ENCODE results near the gene BUB1B.

BUB1B gene

GRCh38 chr15:40249477-40250303, 88.8 kb downstream of the BUB1B start:
- H3K4me2 ChIP-seq: no peak overlapping the region
- H3K36me3 ChIP-seq: no peaks in the 10 kb centered on the region
- H3K9me3 ChIP-seq (replicated peaks in 1 of 11): no peaks in the 10 kb centered on the region
- peaks cover 5 to 20% (median 13%) of the 10 kb centered on the region in 10 experiments; a peak in 18 of 20 replicates for H3K4me1 ChIP-seq
- H3K27me3 ChIP-seq: peaks cover 45 to 56% (median 52%) of the 10 kb centered on the region in 11 experiments
- TF ChIP-seq Cebpa-rat (IDR thresholded peaks at IDR 0.05): no peak
- no peak overlapping the region for H3K4me3 ChIP-seq
- no peak overlapping the region for H3K9ac ChIP-seq
- peaks cover 0 to 15% (median 0%) of the 10 kb centered on the region in 11 experiments; a peak in 7 of 22 replicates for H4K20me1 ChIP-seq
- H3K27ac ChIP-seq: no peak overlapping the region

DNA sequence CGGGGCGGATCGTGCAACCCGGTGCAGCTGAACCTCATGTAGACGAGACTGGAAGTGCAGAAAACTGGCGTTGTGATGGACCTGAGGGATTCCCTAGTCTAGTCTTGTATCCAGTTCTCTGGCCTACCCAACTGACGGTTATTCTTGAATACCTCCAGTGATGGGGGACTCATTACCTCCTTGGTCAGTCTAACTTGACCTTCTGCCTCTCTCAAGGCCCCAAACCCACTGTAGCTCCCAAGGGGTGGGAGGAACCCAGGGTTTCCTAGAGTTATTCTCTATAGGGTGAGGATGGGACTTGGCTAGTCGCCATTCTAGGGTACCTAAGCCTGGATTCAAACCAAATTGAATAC, 89.4 kb downstream of the BUB1B start:
- H3K36me3 ChIP-seq: no peaks in the 10 kb centered on the region
- peaks cover 5 to 23% (median 13%) of the 10 kb centered on the region in 10 experiments; a peak in 18 of 20 replicates for H3K4me1 ChIP-seq
- peaks cover 50 to 62% (median 57%) of the 10 kb centered on the region in 11 experiments for H3K27me3 ChIP-seq
- no peaks in the 10 kb centered on the region for H3K9me3 ChIP-seq (replicated peaks in 1 of 11)
- no peak overlapping the region for H3K4me2 ChIP-seq
- peaks cover 0 to 15% (median 0%) of the 10 kb centered on the region in 11 experiments; a peak in 8 of 22 replicates for H4K20me1 ChIP-seq
- no peak overlapping the region for H3K27ac ChIP-seq
- TF ChIP-seq Cebpa-rat (IDR thresholded peaks at IDR 0.05): no peak
- H3K9ac ChIP-seq: no peak overlapping the region
- no peak overlapping the region for H3K4me3 ChIP-seq

DNA sequence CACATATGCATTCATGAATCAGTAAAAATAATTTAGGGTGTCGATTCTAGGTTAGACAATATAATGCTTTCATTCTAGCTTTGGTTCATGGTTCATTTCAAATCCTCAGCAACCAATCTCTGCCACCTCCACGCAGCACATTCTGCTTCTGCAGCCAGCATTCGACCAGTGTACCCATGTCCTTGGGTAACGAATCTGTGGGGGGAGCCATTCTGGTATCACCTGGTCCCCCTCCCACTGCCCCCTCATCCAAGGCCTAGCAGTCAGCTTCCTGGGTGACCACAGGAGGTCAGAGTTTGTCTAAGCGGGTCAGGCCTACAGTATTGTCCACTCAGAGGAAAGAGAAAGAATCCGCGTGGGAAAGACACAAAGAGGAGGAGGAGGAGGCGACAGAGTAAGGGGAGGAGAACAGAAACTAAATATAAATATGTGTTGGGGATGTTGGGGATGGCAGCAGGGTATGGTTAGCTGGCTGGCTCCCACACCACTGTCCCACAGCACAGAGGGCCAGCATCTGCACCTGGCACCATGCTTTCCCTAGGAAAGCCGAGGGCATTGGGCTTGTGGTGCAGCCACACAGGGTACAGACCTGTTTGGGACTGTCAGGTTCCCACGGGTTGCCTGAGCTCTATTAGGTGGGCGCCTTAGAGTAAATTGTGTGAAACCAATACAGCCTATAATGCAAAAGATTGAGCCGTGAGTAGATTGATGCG, 90.1 kb downstream of the BUB1B start:
- Histone ChIP-seq H3K27me3 (peaks cover 51 to 64% (median 62%) of the 10 kb centered on the region in 11 experiments), H3K27ac (no peak overlapping the region), H3K4me3 (no peak overlapping the region), H3K9me3 (replicated peaks in 1 of 11) (no peaks in the 10 kb centered on the region), H3K9ac (no peak overlapping the region), H4K20me1 (peaks cover 0 to 15% (median 0%) of the 10 kb centered on the region in 11 experiments; a peak in 8 of 22 replicates), H3K4me2 (no peak overlapping the region), H3K36me3 (no peaks in the 10 kb centered on the region), H3K4me1 (peaks cover 5 to 30% (median 16%) of the 10 kb centered on the region in 10 experiments; a peak in 18 of 20 replicates)
- no peak for TF ChIP-seq Cebpa-rat (IDR thresholded peaks at IDR 0.05)

DNA sequence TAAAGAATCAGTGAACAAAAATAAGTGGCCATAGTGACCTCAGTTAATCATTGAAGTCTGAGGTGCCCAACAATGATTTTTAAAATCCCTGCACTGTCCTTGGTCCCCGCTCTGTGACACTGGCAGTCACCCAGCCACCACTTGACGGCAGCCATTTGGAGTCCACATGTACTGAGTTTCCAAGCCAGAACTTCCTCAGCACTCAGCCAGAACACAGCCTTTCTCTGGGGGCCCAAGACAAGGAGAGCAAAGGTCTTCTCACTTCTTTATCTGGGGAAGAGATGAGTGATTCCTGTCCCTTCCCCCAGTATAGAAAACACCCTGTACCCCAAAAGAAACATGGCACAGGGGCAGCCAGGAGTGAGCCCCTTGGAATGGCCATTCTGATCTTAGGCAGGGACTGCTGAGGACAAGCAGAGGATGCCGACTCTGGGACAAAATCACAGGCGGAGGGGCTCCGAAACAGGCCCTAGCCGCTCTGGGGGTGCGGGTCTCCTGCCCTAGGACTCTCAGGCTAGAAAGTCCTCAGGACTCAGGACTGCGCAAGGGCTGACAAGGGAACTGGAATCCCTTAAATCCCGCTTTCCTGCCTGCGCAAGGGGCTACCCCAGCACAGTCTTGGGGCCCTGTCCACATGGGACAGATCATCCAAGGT, 90.7 kb downstream of the BUB1B start:
- TF ChIP-seq Cebpa-rat (IDR thresholded peaks at IDR 0.05): no peak
- Histone ChIP-seq H3K4me3 (no peak overlapping the region), H3K9ac (no peak overlapping the region), H3K4me2 (no peak overlapping the region), H3K27ac (no peak overlapping the region), H3K4me1 (peaks cover 5 to 34% (median 16%) of the 10 kb centered on the region in 10 experiments; a peak in 18 of 20 replicates), H3K27me3 (peaks cover 51 to 64% (median 62%) of the 10 kb centered on the region in 11 experiments), H3K36me3 (no peaks in the 10 kb centered on the region), H3K9me3 (replicated peaks in 1 of 11) (no peaks in the 10 kb centered on the region), H4K20me1 (peaks cover 0 to 15% (median 0%) of the 10 kb centered on the region in 11 experiments; a peak in 8 of 22 replicates)

- peak overlapping the region in 9 of 11 experiments; percentile 75 to 93 (median 89); a peak in 16 of 22 replicates for H3K4me2 ChIP-seq
- peak overlapping the region in 9 of 10 experiments; percentile 48 to 67 (median 57); a peak in 13 of 20 replicates for H3K4me3 ChIP-seq
- peaks cover 51 to 64% (median 62%) of the 10 kb centered on the region in 11 experiments for H3K27me3 ChIP-seq
These were observed 91.2 kb downstream of the BUB1B start for GRCh38 chr15:40252141-40252437.

DNA sequence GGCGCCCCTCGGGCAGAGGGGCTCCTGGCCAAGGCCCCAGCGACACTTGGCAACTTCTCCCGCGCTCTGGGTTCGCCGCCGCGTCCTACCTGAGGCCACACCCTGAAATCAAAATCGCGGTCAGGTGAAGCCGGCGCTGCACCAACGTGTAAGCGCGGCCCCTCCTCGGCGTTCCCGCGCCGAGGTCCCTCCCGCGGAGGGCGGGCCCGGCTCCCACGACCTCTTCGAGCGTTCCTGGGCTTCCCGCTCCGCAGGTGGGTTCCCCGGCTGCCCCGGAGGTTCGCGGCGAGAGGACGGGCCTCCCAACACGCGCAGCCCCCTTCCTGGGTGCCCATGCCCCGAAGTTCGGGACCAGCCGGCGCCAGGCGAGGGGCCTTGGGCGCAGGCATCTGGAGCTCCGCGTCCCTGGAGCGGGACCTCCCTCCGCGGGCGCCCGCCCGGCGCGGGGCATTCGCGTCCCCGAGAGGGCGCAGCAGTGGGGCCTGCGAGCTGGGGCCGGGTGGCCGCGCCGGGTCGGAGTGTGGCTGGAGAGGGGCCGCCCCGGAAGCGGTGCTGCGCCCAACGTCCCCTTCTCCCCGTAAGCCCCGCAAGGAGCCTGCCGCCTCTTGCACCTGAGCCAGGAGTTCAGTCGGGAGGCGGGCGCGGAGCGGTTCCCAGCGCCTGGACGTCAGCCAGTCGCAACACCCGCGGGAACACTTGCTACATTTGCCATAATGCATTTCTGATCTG, 91.7 kb downstream of the BUB1B start:
- H3K36me3 ChIP-seq: no peaks in the 10 kb centered on the region
- peaks cover 51 to 64% (median 62%) of the 10 kb centered on the region in 11 experiments for H3K27me3 ChIP-seq
- H3K4me3 ChIP-seq: peak overlapping the region; percentile 42 to 67 (median 57)
- peaks cover 5 to 26% (median 15%) of the 10 kb centered on the region in 10 experiments; a peak in 17 of 20 replicates for H3K4me1 ChIP-seq
- H3K4me2 ChIP-seq: peak overlapping the region; percentile 75 to 93 (median 89)
- TF ChIP-seq Cebpa-rat (IDR thresholded peaks at IDR 0.05): no peak
- peak overlapping the region in 8 of 11 experiments; percentile 25 to 60 (median 44); a peak in 12 of 22 replicates for H3K9ac ChIP-seq
- H4K20me1 ChIP-seq: peaks cover 0 to 15% (median 0%) of the 10 kb centered on the region in 11 experiments; a peak in 8 of 22 replicates
- no peaks in the 10 kb centered on the region for H3K9me3 ChIP-seq (replicated peaks in 1 of 11)
- H3K27ac ChIP-seq: no peak overlapping the region

More at GRCh38 chr15:40252141-40252437, 91.2 kb downstream of the BUB1B start:
- no peaks in the 10 kb centered on the region for H3K9me3 ChIP-seq (replicated peaks in 1 of 11)
- peaks cover 5 to 31% (median 16%) of the 10 kb centered on the region in 10 experiments; a peak in 18 of 20 replicates for H3K4me1 ChIP-seq
- H3K27ac ChIP-seq: no peak overlapping the region
- H4K20me1 ChIP-seq: peaks cover 0 to 15% (median 0%) of the 10 kb centered on the region in 11 experiments; a peak in 8 of 22 replicates
- H3K36me3 ChIP-seq: no peaks in the 10 kb centered on the region
- no peak overlapping the region for H3K9ac ChIP-seq
- TF ChIP-seq Cebpa-rat (IDR thresholded peaks at IDR 0.05): no peak

DNA sequence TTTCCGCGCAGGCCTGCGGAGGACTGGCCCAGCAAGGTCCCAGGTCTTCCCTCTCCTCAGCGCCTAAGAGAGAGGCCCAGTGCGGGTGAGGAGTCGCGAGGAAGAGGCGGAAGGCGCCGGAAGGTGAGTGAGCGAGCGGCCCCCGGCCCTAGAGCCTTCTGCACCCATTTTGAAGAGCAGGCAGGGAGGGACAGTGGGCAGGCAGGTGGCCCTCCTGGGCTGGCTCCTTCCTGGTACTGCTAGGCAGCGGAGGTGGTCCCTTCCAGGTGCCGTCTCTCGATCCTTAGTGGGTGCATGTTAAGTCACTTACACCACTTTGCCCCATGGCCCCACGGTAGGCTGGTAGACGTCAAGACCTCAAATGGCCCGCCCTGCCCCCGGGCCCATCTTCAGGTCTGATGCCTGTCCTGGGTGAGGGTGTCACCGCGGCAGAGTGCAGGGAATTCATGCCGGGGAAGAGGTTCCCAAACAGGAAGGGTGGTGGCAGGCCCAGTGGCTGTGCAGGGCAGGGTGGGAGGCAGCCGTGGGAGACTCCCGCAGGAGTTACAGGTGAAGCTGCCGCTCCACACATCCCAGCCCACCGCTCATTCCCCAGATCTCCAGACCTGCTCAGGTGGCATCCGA, 92.4 kb downstream of the BUB1B start:
- H3K9me3 ChIP-seq (replicated peaks in 1 of 11): no peaks in the 10 kb centered on the region
- H3K4me2 ChIP-seq: peak overlapping the region; percentile 75 to 93 (median 89)
- peaks cover 0 to 15% (median 0%) of the 10 kb centered on the region in 11 experiments; a peak in 8 of 22 replicates for H4K20me1 ChIP-seq
- H3K4me3 ChIP-seq: peak overlapping the region; percentile 42 to 67 (median 57)
- H3K9ac ChIP-seq: peak overlapping the region in 8 of 11 experiments; percentile 25 to 60 (median 44); a peak in 11 of 22 replicates
- H3K27ac ChIP-seq: no peak overlapping the region
- H3K27me3 ChIP-seq: peaks cover 51 to 64% (median 62%) of the 10 kb centered on the region in 11 experiments
- TF ChIP-seq Cebpa-rat (IDR thresholded peaks at IDR 0.05): no peak
- peaks cover 5 to 28% (median 15%) of the 10 kb centered on the region in 10 experiments; a peak in 18 of 20 replicates for H3K4me1 ChIP-seq
- no peaks in the 10 kb centered on the region for H3K36me3 ChIP-seq

DNA sequence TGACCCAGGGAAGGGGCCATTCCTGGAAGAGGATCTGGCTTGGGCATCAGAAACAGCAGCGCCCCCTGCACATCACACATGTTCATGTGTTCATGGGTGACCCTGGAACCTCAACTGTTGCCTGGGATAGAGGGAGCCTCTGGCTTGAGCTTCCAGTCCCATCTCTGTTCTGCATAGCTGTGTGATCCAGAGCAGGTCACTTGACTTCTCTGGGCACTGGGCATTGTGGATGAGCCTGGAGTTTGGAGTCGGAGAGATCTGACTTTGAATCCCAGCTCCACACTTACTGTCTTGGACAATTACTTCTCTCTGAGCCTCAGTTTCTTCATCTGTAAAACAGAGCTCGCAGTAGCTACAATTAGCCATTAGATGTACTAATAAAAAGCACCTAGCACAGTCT, 93.6 kb downstream of the BUB1B start:
- no peak for TF ChIP-seq Cebpa-rat (IDR thresholded peaks at IDR 0.05)
- Histone ChIP-seq H3K27me3 (peaks cover 51 to 64% (median 60%) of the 10 kb centered on the region in 11 experiments), H3K4me1 (peaks cover 5 to 38% (median 24%) of the 10 kb centered on the region in 10 experiments; a peak in 18 of 20 replicates), H4K20me1 (peaks cover 0 to 15% (median 0%) of the 10 kb centered on the region in 11 experiments; a peak in 8 of 22 replicates), H3K9me3 (replicated peaks in 1 of 11) (no peaks in the 10 kb centered on the region), H3K36me3 (no peaks in the 10 kb centered on the region), H3K4me3 (no peak overlapping the region), H3K9ac (no peak overlapping the region), H3K4me2 (no peak overlapping the region), H3K27ac (no peak overlapping the region)
